Stimulated activated CD4-positive, alpha-beta T cell treated with anti-CD3 and anti-CD28 coated beads, Interleukin-12 subunit alpha, Interleukin-12 subunit beta, amount 100 ng/mL, for 48 hours (primary cell): ENCODE data around the gene SERPINE1.
"Not testable (repeated sequence)": the region's sequence is repeated elsewhere in the genome, so short reads cannot be mapped to it uniquely, and the experiment has no call there.

Experiments
- DNase-seq, 3 donors: peaks; one replicate each; pipeline ENCODE4 v3.0.0-alpha.2; 2020; ENCODE audit warnings: low read depth in 2 of 3, low spot score in 1 of 3

SERPINE1 gene

GRCh38 chr7:101121991-101122932 lies 4.6 kb upstream of the SERPINE1 start:
- no peak for DNase-seq

DNA sequence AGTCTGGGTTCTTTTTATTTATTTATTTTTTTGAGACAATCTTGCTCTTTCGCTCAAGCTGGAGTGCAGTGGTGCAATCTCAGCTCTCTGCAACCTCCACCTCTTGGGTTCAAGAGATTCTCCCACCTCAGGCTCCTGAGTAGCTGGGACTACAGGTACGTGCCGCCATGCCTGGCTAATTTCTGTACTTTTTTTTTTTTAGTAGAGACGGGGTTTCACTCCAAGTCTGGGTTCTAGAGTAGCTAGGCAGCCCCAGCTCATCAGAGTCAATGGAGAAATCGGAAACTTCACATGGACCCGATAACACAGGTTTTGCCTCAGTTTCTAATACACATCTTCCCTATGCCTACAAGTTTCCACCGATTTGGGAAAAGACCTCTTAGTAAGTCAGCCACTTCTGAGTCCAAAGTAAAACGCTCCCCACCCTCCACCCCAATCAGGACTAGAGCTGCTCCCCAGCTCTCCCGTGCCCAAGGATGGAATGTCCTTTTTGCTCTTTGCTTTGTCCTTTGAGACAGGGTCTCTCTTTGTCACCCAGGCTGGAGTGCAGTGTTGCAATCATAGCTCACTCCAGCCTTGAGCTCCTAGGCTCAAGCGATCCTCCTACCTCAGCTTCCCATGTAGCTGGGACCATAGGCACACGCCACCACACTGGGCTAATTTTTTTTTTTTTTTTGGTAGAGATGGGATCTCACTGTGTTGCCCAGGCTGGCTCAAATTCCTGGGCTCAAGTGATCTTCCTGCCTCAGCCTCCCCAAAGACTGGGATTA lies 3.8 kb upstream of the SERPINE1 start:
- DNase-seq = no peak

DNA sequence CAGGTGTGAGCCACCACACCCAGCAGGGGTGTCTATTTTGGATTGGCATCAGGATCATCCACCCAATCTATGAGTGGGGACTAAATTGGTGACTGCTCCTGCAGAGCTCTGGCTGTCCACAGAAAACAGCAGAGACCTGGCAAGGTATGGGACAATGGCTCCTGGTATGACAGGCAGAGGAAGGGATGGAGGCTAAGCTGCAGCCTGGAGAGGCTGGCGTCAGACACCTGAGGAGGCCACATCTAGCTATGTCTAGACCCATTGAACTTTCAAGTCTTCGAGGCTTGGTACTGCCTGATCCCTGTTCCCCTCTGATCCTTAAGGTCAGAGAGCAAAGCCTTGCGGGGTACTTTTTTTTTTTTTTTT lies 3.2 kb upstream of the SERPINE1 start:
- DNase-seq = no peak

DNA sequence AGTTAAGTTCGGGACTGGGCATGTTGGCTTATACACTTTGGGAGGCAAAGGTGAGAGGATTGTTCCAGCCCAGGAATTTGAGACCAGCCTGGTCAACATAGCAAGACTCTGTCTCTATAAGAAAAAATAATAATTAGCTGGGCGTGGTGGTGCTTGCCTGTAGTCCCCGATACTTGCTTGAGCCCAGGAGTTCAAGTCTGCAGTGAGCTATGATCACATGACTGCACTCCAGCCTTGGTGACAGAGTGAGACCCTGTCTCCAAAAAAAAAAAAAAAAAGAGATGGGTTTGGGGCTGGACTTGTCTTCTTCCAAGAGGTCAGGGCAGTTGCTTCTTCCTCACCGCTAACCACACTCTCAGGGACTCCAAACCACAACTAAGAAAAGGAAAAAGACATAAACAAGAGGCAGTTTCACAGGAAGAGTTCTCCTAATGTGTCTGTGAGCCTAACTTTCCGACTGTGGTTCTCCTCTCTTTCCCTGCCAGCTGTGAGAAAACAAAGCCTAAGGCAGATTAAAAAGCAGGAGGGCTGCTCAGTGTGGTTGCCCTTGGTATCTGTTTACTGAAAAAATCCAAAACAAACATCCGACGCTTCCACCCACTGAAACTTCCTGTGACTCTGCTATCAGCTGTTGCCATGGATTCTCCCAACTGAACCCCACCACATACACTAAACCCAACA lies 2.4 kb upstream of the SERPINE1 start:
- no peak for DNase-seq

DNA sequence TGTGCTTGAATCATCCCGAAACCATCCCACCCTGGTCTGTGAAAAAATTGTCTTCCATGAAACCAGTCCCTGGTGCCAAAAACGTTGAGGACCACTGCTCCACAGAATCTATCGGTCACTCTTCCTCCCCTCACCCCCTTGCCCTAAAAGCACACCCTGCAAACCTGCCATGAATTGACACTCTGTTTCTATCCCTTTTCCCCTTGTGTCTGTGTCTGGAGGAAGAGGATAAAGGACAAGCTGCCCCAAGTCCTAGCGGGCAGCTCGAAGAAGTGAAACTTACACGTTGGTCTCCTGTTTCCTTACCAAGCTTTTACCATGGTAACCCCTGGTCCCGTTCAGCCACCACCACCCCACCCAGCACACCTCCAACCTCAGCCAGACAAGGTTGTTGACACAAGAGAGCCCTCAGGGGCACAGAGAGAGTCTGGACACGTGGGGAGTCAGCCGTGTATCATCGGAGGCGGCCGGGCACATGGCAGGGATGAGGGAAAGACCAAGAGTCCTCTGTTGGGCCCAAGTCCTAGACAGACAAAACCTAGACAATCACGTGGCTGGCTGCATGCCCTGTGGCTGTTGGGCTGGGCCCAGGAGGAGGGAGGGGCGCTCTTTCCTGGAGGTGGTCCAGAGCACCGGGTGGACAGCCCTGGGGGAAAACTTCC lies 784 bp upstream of the SERPINE1 start:
- DNase-seq = no peak

GRCh38 chr7:101127460-101128039 lies 646 bp downstream of the SERPINE1 start:
- no peak for DNase-seq

DNA sequence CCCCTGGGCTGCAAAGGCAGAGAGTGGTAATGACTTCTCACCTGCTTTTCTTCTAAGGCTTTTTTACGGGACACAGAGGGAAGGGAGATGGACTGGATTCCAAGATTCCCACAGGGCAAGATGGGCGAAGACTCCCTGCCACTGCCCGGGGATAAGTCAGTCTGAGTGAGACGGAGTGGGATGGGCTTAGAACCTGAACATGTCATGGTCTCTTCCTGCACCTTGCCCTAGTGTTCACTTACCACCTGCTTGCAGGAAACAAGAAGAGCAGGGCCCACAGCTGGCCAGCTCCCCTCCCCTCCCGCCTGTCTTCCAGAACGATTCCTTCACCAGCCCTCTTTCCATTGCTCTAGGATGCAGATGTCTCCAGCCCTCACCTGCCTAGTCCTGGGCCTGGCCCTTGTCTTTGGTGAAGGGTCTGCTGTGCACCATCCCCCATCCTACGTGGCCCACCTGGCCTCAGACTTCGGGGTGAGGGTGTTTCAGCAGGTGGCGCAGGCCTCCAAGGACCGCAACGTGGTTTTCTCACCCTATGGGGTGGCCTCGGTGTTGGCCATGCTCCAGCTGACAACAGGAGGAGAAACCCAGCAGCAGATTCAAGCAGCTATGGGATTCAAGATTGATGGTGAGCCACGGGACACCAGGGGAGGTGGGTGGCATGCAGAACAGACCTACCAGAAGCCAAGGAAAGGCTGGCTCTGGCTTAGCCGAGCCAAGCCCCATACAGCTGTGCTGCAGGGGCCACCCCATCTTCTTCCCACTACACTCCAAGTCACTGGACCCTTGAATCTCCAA lies 1.3 kb downstream of the SERPINE1 start:
- no peak for DNase-seq

- no peak for DNase-seq
Measured at GRCh38 chr7:101129603-101130117, 2.8 kb downstream of the SERPINE1 start.

- DNase-seq = not testable (repeated sequence)
Measured at GRCh38 chr7:101132626-101133600, 6.0 kb downstream of the SERPINE1 start.

DNA sequence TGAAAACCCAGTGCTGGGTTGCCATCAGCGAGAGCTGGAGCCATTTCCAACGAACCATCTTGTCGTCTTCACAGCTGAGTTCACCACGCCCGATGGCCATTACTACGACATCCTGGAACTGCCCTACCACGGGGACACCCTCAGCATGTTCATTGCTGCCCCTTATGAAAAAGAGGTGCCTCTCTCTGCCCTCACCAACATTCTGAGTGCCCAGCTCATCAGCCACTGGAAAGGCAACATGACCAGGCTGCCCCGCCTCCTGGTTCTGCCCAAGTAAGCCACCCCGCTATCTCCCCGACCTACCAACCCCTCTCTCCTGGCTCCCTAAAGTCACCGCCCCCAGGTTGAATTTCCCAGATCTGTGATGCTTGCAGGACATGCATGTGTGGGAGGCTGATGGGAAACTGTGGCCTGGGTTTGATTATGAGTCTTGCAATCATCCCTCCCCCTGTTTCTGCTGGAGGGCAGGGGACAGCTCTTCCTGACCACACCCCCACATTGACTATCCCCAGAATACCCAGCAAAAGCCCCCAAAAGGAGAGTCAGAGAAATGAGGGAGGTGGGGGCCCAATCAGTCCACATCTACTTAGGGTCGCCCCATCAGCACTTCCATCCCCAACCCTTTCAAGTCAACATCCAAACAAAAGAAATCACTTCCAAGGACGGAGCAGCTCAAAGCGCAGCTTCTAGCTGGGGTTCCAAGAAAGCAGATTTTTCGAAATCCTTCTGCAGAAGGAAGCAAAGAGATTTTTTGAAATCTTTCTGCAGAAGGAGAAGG lies 6.9 kb downstream of the SERPINE1 start:
- no peak for DNase-seq

GRCh38 chr7:101134399-101134980 lies 7.6 kb downstream of the SERPINE1 start:
- DNase-seq = no peak

DNA sequence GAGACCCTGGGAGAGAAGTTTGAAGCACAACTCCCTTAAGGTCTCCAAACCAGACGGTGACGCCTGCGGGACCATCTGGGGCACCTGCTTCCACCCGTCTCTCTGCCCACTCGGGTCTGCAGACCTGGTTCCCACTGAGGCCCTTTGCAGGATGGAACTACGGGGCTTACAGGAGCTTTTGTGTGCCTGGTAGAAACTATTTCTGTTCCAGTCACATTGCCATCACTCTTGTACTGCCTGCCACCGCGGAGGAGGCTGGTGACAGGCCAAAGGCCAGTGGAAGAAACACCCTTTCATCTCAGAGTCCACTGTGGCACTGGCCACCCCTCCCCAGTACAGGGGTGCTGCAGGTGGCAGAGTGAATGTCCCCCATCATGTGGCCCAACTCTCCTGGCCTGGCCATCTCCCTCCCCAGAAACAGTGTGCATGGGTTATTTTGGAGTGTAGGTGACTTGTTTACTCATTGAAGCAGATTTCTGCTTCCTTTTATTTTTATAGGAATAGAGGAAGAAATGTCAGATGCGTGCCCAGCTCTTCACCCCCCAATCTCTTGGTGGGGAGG lies 10.8 kb downstream of the SERPINE1 start:
- no peak for DNase-seq

GRCh38 chr7:101138213-101138870 lies 11.4 kb downstream of the SERPINE1 start:
- peak; percentile 79 to 86 (median 83) for DNase-seq

- no peak for DNase-seq
Measured at GRCh38 chr7:101140339-101140699, 13.4 kb downstream of the SERPINE1 start.

DNA sequence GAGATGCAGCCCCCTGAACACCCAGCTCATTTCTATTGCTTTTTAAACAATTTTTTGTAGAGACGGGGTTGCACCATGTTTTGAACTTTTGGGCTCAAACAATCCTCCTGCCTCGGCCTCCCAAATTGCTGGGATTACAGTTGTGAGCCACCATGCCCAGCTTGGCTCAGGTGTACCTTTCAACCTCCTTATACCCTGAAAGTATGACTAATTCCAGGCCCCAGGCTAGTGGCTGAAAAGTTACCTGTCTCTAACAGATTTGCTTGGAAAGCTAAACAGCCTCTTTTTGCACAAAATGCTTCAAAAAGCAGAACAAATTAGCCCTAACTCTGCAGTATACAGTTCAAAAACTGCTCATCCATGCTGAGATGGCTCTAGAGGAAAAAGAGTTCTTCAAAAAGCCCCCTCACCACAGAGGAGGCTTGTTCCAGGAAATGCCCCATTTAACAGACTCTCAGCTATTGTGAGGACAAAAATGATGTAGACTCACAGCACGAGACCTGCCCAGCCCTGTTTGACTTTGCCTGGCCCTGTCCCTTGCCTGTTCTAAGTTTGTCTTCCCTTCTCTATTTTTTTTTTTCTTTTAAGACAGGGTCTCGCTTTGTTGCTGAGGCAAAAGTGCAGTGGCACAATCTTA lies 14.0 kb downstream of the SERPINE1 start:
- no peak for DNase-seq
